ENCODE data around the gene MED27.

MED27 gene

DNA sequence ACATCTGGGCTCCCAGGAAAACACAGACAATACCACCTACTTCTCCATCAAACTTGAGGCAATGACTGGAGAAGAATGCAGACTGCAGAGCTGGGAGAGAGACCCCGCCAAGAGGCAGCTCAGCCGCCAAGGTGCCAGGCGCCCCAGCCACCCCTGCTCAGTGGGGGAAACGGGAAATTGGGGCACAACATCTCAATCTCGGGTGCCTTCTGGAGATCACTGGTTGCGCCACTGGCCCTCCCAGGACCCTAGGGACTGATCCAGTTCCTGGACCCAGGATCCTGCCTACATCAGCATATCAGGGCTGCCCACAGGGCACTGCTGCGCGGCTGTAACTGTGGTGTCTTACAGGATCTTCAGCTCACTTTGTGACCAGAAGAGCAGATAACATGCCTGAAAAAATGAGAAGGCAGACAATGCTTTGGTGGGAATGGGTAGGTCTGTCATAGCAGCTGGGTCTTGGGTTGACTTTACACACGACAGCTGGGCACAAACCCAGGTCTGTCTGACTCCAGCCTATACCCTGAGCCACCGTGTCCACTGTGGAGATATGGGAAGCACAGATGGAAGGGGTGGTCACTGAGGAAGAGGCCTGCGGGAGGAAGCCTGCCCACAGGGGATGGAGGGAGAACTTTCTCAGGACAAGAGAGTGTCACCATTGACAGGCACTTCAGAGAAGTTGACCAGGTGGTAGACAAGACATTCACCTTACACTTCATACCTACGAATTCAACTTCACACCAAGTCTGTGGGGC lies 204.6 kb downstream of the MED27 start:
- no peak overlapping the region for H3K27ac ChIP-seq
- TF ChIP-seq ZFX (IDR thresholded peaks at IDR 0.05): no peak
- TF ChIP-seq, protein P1, sequence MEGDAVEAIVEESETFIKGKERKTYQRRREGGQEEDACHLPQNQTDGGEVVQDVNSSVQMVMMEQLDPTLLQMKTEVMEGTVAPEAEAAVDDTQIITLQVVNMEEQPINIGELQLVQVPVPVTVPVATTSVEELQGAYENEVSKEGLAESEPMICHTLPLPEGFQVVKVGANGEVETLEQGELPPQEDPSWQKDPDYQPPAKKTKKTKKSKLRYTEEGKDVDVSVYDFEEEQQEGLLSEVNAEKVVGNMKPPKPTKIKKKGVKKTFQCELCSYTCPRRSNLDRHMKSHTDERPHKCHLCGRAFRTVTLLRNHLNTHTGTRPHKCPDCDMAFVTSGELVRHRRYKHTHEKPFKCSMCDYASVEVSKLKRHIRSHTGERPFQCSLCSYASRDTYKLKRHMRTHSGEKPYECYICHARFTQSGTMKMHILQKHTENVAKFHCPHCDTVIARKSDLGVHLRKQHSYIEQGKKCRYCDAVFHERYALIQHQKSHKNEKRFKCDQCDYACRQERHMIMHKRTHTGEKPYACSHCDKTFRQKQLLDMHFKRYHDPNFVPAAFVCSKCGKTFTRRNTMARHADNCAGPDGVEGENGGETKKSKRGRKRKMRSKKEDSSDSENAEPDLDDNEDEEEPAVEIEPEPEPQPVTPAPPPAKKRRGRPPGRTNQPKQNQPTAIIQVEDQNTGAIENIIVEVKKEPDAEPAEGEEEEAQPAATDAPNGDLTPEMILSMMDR (conservative IDR thresholded peaks at IDR 0.05): no peak

DNA sequence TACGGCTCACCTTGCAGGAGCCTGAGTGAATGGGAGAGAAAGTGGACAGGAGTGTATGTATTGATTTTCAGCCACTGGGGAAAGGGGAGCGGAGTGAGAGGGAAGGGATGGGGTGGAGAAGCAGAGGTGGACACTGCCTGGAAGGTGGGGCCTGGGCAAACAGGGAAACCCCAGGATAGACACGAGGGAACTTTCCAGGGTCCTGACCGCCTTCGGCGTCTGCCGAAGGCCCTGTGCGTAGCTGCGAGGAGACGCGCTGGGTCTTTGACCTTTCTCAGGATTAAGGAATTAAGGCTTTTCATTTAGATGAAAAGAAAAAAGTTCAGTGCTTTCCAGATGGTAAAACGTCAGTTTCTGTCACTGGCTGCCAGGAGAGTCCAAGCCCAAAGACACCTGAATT lies 205.2 kb downstream of the MED27 start:
- TF ChIP-seq ZFX (IDR thresholded peaks at IDR 0.05): no peak
- TF ChIP-seq, protein P1 (conservative IDR thresholded peaks at IDR 0.05): no peak
- no peak overlapping the region for H3K27ac ChIP-seq

DNA sequence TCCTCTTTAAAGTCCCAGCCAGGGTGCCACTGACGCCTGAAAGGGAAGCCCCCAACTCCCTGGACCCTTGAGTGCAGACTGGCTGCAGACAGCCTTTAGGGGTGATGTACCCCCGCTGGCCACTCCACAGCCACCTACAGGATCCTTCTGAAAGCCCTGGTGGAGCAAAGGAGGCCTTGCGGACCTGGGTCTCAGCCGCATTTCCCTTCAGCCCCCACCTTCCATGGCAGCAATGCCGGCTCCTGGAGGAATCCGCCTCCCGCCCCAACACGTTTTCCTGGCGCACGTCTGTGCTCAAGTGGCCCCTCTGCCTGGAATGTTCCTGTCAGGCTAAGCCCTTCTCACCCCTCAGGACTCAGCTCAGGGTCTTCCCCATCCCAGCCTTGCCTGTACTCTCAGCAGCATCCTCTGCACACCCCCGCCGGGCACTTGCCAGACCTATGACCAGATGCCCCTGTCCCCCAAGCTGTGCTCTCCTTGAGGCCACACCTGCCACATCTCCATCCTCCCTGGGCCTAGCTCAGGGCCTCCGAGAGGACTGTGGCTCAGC lies 205.7 kb downstream of the MED27 start:
- no peak for TF ChIP-seq ZFX (IDR thresholded peaks at IDR 0.05)
- TF ChIP-seq, protein P1 (conservative IDR thresholded peaks at IDR 0.05): no peak
- no peak overlapping the region for H3K27ac ChIP-seq

DNA sequence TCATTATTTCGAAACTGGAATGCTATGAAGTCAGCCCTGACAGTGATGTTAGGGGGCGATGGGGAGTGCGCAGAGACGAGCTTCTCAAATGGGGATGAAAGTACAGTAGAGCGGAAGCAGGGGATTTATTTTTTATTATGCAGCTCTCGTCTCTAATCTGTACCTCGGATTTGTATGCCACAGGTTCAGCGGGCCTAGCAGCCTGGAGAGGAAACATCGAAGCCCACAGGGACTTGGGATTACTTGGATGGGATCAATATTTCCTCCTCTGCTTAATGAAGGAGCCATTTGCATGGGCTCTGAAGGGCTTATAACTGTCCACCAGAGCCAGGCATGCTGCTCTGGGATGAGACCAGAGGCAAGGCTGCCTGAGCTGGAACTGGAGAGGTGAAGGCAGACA lies 206.3 kb downstream of the MED27 start:
- TF ChIP-seq, protein P1 (conservative IDR thresholded peaks at IDR 0.05): no peak
- no peak for TF ChIP-seq ZFX (IDR thresholded peaks at IDR 0.05)
- H3K27ac ChIP-seq: no peak overlapping the region

DNA sequence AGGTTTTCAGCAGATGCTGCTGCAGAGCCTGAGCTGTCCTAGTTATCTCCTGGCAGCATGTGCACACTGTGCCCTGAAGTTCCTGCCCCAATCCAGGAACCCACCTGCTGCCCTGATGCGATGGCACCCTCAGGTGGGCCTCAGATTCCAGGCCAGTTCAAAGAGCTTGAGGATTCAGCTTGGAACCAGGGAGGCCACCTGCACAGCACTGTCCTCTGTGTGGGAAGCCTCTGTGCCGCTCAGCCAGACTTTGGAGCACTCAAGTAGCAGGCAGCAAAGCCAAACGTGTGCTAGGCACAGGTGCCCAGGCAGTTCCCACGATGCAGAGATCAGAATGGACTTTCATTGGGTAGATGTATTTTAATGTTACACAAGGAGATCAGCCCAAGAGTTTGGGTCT lies 207.0 kb downstream of the MED27 start:
- TF ChIP-seq ZFX (IDR thresholded peaks at IDR 0.05): no peak
- TF ChIP-seq, protein P1 (conservative IDR thresholded peaks at IDR 0.05): no peak
- H3K27ac ChIP-seq: no peak overlapping the region

DNA sequence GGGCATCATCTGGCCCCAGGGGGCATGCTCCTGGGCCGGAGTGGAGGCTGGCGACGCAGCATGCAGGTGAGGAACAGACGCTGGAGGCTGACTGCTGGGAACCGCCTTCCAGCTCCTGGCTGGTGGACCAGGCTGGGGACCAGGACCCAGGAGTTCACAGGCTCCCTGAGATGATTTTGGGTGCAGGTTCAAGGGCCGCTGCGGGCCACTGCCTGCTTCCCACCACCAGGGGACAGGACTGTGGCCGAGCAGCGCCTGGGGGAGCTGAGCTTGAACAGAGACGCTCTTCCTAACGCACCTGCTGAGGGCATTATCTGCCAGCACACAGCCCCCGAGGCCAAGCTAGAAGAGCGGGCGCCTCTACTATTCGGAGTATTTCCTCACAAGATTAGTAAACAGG lies 207.7 kb downstream of the MED27 start:
- no peak overlapping the region for H3K27ac ChIP-seq
- TF ChIP-seq, protein P1 (conservative IDR thresholded peaks at IDR 0.05): no peak; the same call in 1 of the 2 replicates
- TF ChIP-seq ZFX (IDR thresholded peaks at IDR 0.05): no peak

DNA sequence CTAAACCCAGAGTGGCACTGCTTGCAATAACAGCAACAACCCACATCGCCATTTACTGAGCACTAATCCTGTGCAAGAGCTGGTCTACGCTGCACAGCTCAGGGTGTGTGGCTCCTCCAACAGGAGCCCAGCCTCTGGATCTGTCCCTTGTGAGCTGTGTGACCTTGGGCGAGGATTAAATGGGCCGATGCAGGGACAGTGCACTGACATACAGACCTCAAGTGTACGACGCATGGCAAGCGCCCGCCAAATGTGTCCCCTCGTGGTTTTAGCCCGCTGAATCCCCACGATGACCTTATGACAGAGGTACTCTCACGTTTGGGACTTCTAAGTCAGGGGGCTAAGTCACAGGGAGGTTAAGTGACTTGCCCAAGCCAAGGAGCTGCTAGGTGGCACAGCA lies 209.5 kb downstream of the MED27 start:
- TF ChIP-seq, protein P1 (conservative IDR thresholded peaks at IDR 0.05): no peak
- no peak for TF ChIP-seq ZFX (IDR thresholded peaks at IDR 0.05)
- no peak overlapping the region for H3K27ac ChIP-seq

Measured in C4-2B (cell line).